AG08396 (cell line): ENCODE data around the gene PDZD2.
"Not testable (repeated sequence)": the region's sequence is repeated elsewhere in the genome, so short reads cannot be mapped to it uniquely, and the experiment has no call there.

Source experiments
- DNase-seq: peaks from one replicate; pipeline ENCODE4 v3.0.0; 2012; ENCODE audit warnings: low spot score, mixed read lengths

Gene PDZD2

GRCh38 chr5:31769530-31769929 is 130.6 kb downstream of the PDZD2 start:
- no peak for DNase-seq

DNA sequence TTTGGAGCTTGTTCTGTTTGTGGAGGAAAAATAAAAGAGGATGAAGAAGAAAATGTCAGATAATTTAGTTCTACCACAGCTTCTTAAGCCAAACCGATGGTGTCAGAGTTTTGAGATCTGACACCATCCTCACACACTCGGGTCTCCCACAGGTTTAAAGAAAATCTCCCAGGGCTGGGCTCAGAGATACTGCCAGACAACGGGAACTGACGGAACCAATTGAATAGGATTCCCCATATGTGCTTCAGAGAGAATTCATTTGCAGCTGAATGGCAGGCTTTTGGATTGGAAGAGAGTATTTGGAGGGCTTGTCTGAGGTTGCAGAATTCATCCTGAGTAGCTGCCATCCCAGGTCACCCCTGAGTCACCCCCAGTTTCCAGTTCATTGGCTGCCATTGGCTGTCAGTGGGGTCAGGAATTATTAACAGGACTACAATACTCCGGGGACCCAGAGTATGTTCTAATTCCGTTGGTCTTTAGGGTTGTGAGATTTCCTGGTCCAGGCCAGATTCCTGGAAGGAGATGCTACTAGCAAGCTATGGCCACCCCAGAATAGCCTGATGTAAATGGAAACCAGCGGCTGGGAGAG is 131.3 kb downstream of the PDZD2 start:
- no peak for DNase-seq

- no peak for DNase-seq
Observed at GRCh38 chr5:31770998-31771397, 132.1 kb downstream of the PDZD2 start.

DNA sequence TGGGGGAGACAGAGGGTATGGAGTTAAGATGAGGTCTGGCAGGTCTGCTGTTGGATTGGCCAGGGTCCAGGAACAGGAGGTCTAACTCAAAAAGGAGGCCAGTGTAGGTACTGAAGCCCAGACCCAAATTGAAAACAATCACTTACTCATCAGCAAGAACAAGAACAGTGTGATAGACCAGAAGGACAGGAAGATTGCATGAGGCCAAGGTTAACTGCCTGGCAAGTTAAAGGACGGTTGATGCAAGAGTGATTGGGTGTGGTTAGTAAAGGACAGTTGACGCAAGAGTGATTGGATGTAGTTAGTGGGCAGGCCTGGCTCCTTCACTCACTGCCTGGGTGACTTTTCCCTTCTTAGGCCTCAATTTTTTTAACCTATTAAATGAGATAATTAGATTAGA is 132.6 kb downstream of the PDZD2 start:
- no peak for DNase-seq

GRCh38 chr5:31776294-31776693 is 137.4 kb downstream of the PDZD2 start:
- not testable (repeated sequence) for DNase-seq

GRCh38 chr5:31776976-31777651 is 138.2 kb downstream of the PDZD2 start:
- DNase-seq: no peak

DNA sequence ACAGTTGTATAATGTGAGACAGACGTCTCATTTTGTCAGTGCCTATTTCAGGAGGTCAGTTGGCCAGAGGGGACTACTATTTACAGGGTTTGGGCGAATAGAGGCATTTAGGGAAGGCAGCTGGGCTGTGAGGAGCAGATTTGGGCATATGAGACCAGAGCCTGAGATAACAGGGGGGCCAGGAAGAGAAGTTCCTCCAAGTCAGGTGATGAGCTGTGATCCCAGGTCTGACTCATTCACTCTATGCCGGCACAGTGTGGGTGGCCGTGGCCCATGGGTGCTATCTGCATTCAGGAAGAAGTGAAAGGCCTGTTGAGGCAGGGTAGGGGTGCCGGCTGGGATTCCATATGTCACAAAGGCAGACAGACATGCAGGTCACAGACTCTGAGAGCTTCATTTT is 142.8 kb downstream of the PDZD2 start:
- no peak for DNase-seq

GRCh38 chr5:31783086-31783645 is 144.2 kb downstream of the PDZD2 start:
- no peak for DNase-seq

GRCh38 chr5:31783731-31784130 is 144.8 kb downstream of the PDZD2 start:
- no peak for DNase-seq

DNA sequence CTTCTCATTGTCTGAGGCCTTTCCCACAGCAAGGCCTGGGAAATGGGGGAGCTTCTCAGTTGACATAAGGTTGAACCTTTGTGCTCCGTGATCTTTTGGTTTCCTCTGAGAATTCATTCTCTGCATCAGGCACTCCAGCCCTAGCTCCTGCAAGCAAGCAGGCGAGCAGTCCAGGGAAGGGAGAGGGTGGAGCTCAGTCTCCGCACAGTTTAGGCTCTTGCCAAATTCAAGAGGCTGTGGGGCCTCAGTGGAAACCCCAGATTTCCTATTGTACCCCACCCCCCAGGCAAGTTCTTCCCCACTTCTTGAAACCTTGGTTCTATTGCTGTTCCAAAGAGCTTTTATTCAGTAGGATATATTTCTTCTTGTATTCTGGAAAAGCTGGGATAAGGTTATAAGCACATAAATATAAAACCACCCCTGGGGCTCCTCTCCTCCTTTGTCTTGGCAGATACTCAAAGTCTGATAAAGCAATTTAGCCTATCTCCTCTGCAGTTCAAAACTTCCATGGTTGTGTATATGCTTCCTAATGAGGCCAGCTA is 147.2 kb downstream of the PDZD2 start:
- DNase-seq: no peak

DNA sequence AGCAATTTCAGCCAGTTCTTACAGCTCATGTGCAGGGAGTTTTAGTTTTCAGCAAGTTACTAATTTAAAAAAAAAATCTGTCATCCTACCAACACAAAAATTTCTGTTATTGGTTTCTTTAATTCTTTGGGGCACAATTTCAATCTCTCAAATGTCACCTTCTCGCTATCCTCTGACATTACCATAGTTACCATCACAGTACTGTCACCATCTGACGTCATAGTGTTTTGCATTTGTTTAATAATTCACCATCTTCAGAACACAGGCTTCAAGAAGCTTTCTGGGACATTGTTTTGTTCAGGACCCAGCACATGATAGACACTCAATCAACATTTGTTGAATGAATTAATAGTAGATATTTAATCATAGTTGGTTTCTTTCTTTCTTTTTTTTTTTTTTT is 155.1 kb downstream of the PDZD2 start:
- DNase-seq: no peak

- DNase-seq: no peak
Observed at GRCh38 chr5:31798168-31798567, 159.2 kb downstream of the PDZD2 start.

- no peak for DNase-seq
Observed at GRCh38 chr5:31800351-31800750, 161.4 kb downstream of the PDZD2 start.

DNA sequence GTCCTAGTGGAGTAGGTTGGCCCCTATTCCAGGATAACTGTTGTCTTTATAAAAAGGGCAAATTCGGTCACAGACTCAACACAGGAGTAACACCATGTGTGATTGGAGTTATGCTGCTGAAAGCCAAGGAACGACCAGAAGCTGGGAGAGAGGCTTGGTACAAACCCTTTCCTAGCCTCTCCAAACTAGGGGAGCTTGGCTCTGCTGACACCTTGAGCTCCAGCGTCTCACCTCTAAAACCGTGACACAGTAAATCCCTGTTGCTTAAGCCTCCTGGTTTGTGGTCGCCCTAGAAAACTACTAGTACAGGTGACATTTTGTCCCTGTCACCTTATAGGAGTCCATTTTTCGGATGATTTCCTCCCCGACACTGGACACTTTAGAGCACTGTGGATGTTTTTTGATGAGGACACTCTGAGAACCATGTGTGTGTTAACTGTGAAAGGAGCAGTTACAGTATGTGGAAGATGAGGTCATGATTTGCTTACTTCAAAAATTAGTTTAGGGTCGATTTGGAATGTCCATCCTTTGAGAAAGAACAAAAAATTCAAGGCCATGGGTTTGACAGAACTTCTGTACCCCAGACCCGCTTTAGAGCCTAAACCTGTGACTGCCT is 167.0 kb downstream of the PDZD2 start:
- no peak for DNase-seq

DNA sequence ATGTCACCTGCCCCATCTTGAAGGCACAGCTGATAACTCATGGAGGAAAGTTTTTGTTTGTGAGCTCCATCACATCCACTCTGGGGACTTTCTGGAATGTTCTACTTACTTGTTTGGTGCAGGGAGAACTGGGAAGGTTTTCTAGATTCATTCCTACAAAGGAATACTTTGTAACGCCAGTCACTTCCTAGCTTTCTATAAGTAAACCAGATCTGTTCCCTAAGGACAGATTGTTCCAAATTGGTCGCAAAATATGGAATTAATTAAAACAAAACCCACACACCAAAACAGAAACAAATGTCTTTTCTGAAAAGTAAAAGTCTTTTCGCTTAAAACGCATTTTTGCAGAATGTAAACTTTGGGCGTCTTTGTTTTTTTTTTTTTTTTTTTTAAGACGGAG is 167.6 kb downstream of the PDZD2 start:
- DNase-seq: no peak

DNA sequence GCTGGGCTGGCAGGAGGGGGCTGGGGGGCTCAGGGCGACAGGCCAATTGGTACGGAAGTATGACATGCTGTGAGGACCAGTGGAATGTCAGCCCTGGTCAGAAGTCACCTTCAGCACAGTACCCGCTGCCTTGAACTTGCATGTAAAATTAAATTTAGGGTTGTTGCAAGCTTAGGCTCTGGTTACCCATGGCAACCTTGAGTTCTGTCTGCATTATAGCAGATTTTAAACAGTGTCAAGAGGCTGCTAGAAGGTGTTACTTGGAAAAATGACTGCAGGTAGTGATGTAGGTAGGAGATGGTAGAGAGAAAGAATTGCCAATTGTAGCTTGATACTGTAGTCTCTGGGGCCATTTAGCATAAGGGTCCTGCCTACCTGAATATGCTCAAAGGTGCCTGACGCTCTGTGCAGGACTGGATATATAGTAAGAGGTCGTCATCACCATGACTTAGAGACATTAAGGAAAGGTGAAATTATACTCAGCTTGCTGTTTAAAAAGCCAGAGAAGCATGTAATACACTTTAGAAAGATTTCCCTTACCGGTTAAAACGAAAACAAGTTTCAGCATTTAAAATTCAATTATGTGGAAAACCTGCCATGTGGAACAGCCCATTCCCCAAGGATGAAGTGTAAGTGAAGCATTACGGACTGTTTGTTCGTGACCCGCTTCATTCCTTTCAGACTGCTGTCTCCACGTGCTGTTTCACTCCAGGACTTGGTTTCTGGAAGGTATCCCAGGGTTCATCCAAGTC is 169.0 kb downstream of the PDZD2 start:
- DNase-seq: no peak

GRCh38 chr5:31809050-31809870 is 170.3 kb downstream of the PDZD2 start:
- DNase-seq: peak; percentile 79

DNA sequence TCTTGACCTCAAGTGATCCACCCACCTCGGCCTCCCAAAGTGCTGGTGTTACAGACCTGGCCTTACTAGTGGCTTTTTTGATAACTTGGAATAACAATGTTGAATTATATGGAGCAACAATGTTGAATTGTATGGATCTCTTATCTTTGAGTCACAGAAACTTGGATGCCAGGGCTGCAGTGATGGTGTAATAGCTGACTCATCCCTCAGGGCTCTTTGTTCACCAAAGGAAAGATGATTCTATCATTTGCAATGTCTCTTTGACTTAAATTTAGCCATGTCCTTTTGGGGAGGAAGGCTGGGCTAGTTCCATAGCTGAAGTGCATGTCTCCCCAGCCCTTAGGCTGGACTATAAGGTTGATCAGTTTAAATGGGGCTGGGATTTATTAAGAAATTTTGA is 172.3 kb downstream of the PDZD2 start:
- DNase-seq: peak; percentile 83

GRCh38 chr5:31815376-31815775 is 176.4 kb downstream of the PDZD2 start:
- DNase-seq: no peak

- DNase-seq: no peak
Observed at GRCh38 chr5:31819926-31820516, 181.1 kb downstream of the PDZD2 start.

- no peak for DNase-seq
Observed at GRCh38 chr5:31823472-31823871, 184.5 kb downstream of the PDZD2 start.
